ENCODE results near the gene PRG3.
"Not testable (repeated sequence)": the region's sequence is repeated elsewhere in the genome, so short reads cannot be mapped to it uniquely, and the experiment has no call there.

The PRG3 gene

DNA sequence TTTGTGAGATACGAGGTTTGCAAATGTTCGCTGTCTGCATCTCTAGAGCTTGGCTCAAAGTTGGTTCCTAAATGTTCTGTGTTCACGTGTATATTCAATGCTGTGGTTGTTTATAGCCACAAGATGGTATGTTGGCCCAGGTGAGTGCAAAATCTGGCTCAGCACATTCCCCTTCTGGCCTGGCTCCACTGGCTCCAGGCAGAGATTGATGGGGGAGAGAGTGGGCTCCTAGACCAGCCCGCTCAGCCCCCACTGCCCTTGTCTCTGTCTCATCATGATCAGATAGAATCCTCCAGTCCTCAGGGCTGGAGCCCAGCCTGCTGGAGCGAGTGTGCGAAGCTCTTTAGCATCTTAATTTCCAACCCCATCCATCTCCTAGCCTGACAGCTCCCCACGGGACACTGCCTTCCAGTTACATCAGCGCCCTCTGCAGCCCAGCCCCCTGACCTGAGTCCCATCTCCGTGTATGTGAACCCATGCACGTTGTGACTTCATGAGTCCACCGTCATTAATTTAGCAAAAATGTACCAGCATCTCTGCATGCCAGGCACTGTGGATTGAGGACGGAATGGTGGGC is 40.8 kb downstream of the PRG3 start:
- H3K4me1 ChIP-seq (ENCODE audit: low read depth, poor library complexity, severe bottlenecking), result peaks cover 8% of the 10 kb centered on the region
- H3K9ac ChIP-seq, result no peak overlapping the region
- H3K4me3 ChIP-seq (IDR thresholded peaks at IDR 0.05; ENCODE audit: insufficient read depth, low read depth, low read length), result no peak overlapping the region
- no peak overlapping the region for H3K4me2 ChIP-seq
- H4K20me1 ChIP-seq (ENCODE audit: insufficient read depth), result no peaks in the 10 kb centered on the region
- H3K79me2 ChIP-seq (ENCODE audit: insufficient read depth, low read depth), result peaks cover 3% of the 10 kb centered on the region
- no peak overlapping the region for H2AFZ ChIP-seq (ENCODE audit: low read depth)
- TF ChIP-seq, protein P1, sequence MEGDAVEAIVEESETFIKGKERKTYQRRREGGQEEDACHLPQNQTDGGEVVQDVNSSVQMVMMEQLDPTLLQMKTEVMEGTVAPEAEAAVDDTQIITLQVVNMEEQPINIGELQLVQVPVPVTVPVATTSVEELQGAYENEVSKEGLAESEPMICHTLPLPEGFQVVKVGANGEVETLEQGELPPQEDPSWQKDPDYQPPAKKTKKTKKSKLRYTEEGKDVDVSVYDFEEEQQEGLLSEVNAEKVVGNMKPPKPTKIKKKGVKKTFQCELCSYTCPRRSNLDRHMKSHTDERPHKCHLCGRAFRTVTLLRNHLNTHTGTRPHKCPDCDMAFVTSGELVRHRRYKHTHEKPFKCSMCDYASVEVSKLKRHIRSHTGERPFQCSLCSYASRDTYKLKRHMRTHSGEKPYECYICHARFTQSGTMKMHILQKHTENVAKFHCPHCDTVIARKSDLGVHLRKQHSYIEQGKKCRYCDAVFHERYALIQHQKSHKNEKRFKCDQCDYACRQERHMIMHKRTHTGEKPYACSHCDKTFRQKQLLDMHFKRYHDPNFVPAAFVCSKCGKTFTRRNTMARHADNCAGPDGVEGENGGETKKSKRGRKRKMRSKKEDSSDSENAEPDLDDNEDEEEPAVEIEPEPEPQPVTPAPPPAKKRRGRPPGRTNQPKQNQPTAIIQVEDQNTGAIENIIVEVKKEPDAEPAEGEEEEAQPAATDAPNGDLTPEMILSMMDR (conservative IDR thresholded peaks at IDR 0.05; ENCODE audit: low read depth, low read length), result no peak
- no peak overlapping the region for H3K27ac ChIP-seq
- H3K27me3 ChIP-seq (ENCODE audit: insufficient read depth, low read depth), result no peaks in the 10 kb centered on the region
- no peaks in the 10 kb centered on the region for H3K36me3 ChIP-seq (ENCODE audit: insufficient read depth)

DNA sequence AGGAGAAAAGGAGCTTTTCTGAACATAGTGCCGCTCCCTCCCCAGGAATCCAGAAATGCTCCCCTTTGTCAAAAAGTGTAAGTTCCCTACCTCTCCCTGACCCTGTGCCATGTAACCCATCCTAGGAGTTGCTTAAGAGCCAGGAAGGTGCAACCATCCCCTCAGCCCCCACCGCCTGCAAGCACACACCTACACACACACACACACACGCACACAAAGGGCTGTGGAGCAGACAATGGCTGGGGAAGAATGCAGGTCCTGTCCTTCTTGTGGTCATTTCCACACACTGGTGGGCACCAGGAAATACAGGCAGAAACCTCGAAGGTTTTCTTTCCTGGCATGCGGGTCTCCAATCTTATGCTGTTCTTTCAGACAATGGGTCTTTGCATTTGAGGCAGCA is 41.6 kb downstream of the PRG3 start:
- H3K9ac ChIP-seq, result no peak overlapping the region
- no peak overlapping the region for H3K27ac ChIP-seq
- no peak overlapping the region for H3K4me2 ChIP-seq
- peaks cover 13% of the 10 kb centered on the region for H3K4me1 ChIP-seq (ENCODE audit: low read depth, poor library complexity, severe bottlenecking)
- H3K36me3 ChIP-seq (ENCODE audit: insufficient read depth), result no peaks in the 10 kb centered on the region
- H3K79me2 ChIP-seq (ENCODE audit: insufficient read depth, low read depth), result peaks cover 11% of the 10 kb centered on the region
- H3K4me3 ChIP-seq (IDR thresholded peaks at IDR 0.05; ENCODE audit: insufficient read depth, low read depth, low read length), result no peak overlapping the region
- H2AFZ ChIP-seq (ENCODE audit: low read depth), result no peak overlapping the region
- H3K27me3 ChIP-seq (ENCODE audit: insufficient read depth, low read depth), result no peaks in the 10 kb centered on the region
- TF ChIP-seq, protein P1 (conservative IDR thresholded peaks at IDR 0.05; ENCODE audit: low read depth, low read length), result no peak
- no peaks in the 10 kb centered on the region for H4K20me1 ChIP-seq (ENCODE audit: insufficient read depth)

DNA sequence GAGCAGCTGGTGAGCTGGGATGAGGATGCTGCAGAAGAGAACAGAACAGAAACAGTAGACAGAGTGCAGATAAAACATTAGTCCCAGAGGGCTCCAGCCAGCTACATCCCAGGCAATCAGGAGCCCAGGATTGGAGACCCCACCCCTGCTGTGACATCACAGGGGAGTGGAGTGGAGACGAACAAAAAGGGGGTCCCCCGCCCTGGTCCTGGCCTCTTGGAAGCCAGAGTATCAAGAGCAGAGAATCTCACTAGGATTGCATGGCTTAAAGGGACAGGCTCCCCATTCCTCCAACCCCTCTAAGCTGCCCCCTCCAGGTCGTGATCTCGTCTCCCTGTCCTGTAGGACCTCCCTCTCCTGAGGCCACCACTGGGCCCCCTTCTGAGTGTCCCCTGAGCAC is 42.8 kb downstream of the PRG3 start, which contains the start of gene P2RX3:
TSS of gene P2RX3 (plus strand) at position 211 of the 400 bp plus-strand sequence. CDS start 199 bp downstream, outside the sequence.
- H4K20me1 ChIP-seq (ENCODE audit: insufficient read depth), result no peaks in the 10 kb centered on the region
- no peaks in the 10 kb centered on the region; the same call in 1 of the 2 replicates for H3K36me3 ChIP-seq (ENCODE audit: insufficient read depth)
- H3K9ac ChIP-seq, result no peak within 1 kb of the TSS
- peaks cover 22% of the 10 kb centered on the region for H3K4me1 ChIP-seq (ENCODE audit: low read depth, poor library complexity, severe bottlenecking)
- TF ChIP-seq, protein P1 (conservative IDR thresholded peaks at IDR 0.05; ENCODE audit: low read depth, low read length), result no peak
- H3K4me2 ChIP-seq, result no peak within 1 kb of the TSS
- no peak within 1 kb of the TSS for H2AFZ ChIP-seq (ENCODE audit: low read depth)
- no peaks in the 10 kb centered on the region for H3K27me3 ChIP-seq (ENCODE audit: insufficient read depth, low read depth)
- peaks cover 22% of the 10 kb centered on the region for H3K79me2 ChIP-seq (ENCODE audit: insufficient read depth, low read depth)
- H3K4me3 ChIP-seq (IDR thresholded peaks at IDR 0.05; ENCODE audit: insufficient read depth, low read depth, low read length), result no peak within 1 kb of the TSS
- no peak within 1 kb of the TSS for H3K27ac ChIP-seq

DNA sequence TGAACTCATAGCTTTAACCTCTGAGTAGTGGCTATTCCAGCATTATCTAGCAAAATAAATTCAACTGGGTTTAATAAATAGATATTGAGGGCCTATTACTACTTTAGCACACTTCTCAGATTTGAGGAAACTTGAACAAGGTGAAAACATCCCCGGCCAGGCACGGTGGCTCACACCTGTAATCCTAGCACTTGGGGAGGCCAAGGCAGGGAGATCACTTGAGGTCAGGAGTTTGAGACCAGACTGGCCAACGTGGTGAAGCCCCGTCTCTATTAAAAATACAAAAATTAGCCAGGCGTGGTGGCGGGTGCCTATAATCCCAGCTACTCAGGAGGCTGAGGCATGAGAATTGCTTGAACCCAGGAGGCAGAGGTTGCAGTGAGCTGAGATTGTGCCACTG is 44.1 kb downstream of the PRG3 start:
- peaks cover 35% of the 10 kb centered on the region for H3K79me2 ChIP-seq (ENCODE audit: insufficient read depth, low read depth)
- H3K4me2 ChIP-seq; H3K27me3 ChIP-seq (ENCODE audit: insufficient read depth, low read depth); H3K4me3 ChIP-seq (IDR thresholded peaks at IDR 0.05; ENCODE audit: insufficient read depth, low read depth, low read length); H4K20me1 ChIP-seq (ENCODE audit: insufficient read depth); H3K27ac ChIP-seq; H3K36me3 ChIP-seq (ENCODE audit: insufficient read depth); H3K9ac ChIP-seq: not testable (repeated sequence)
- peaks cover 22% of the 10 kb centered on the region for H3K4me1 ChIP-seq (ENCODE audit: low read depth, poor library complexity, severe bottlenecking)
- H2AFZ ChIP-seq (ENCODE audit: low read depth), result peak overlapping the region; percentile 65

DNA sequence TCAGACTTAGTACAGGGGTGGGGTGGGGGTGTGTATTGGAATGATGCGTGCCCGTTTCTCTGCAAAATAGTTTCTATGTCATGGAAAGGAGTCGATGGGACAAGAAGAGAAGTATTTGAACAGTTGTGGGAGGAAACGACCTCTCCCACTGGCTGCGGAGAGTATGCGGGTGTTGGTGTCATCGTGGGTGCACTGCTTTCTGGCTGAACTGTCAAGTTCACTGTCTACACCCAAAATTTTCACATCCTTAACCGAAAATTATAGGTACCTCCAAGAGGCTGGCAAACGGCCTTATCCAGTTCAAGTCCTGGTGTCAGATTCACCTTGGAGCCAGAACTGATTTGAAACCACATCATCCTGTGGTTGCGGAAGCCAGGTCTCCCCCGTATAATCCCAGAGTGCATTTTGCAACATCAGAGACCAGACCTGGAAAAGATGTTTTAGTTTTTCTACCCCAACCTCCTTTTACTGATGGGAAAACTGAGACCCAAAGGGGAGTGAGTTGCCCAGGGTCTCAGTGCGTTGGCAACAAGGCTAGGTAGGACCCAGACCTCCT is 44.8 kb downstream of the PRG3 start:
- no peaks in the 10 kb centered on the region for H3K27me3 ChIP-seq (ENCODE audit: insufficient read depth, low read depth)
- peak overlapping the region; percentile 65 for H2AFZ ChIP-seq (ENCODE audit: low read depth)
- peaks cover 4% of the 10 kb centered on the region; the same call in 1 of the 2 replicates for H3K36me3 ChIP-seq (ENCODE audit: insufficient read depth)
- peaks cover 22% of the 10 kb centered on the region for H3K4me1 ChIP-seq (ENCODE audit: low read depth, poor library complexity, severe bottlenecking)
- H3K4me2 ChIP-seq, result peak overlapping the region; percentile 58
- TF ChIP-seq, protein P1 (conservative IDR thresholded peaks at IDR 0.05; ENCODE audit: low read depth, low read length), result no peak
- H3K27ac ChIP-seq, result peak overlapping the region; percentile 74; the same call in 1 of the 2 replicates
- H4K20me1 ChIP-seq (ENCODE audit: insufficient read depth), result no peaks in the 10 kb centered on the region
- no peak overlapping the region for H3K4me3 ChIP-seq (IDR thresholded peaks at IDR 0.05; ENCODE audit: insufficient read depth, low read depth, low read length)
- H3K9ac ChIP-seq, result peak overlapping the region; percentile 94; the same call in 1 of the 2 replicates
- peaks cover 35% of the 10 kb centered on the region for H3K79me2 ChIP-seq (ENCODE audit: insufficient read depth, low read depth)
